Nephron (organoid): ENCODE measurements around the gene PGBD5.

Experiments
- H3K27ac Mint-ChIP-seq, 3 experiments: 2 replicates each; pipeline ENCODE4 v1.8.0; 2020; ENCODE audit warnings: mixed read lengths in 3 of 3, mild to moderate bottlenecking in 2 of 3, moderate library complexity in 1 of 3
- H3K27me3 Mint-ChIP-seq: 2 replicates; pipeline ENCODE4 v1.8.0; 2021; ENCODE audit warnings: low read depth, mild to moderate bottlenecking, moderate library complexity, mixed read lengths
- H3K36me3 Mint-ChIP-seq: 2 replicates; pipeline ENCODE4 v1.8.0; 2020; ENCODE audit warnings: low read depth, mixed read lengths
- H3K4me1 Mint-ChIP-seq: 2 replicates; pipeline ENCODE4 v1.8.0; 2020; ENCODE audit warnings: mixed read lengths
- H3K4me3 Mint-ChIP-seq, 3 experiments: 2 replicates each; pipeline ENCODE4 v1.8.0; 2020; ENCODE audit warnings: mild to moderate bottlenecking in 3 of 3, mixed read lengths in 3 of 3, moderate library complexity in 2 of 3
- H3K9me3 Mint-ChIP-seq: 2 replicates; pipeline ENCODE4 v1.8.0; 2020; ENCODE audit warnings: mixed read lengths
- TF ChIP-seq, protein P1 (sequence below), 3 experiments: fragments of 200-600 bp; sonication (generic); IDR thresholded peaks; one replicate each; pipeline ENCODE4 v1.5.0; 2021; ENCODE audit warnings: antibody characterized with exemption in 3 of 3; ENCODE audit not compliant: unreplicated experiment in 3 of 3

The PGBD5 gene

GRCh38 chr1:230332061-230332460 is 94.1 kb downstream of the PGBD5 start:
- Mint-ChIP-seq H3K27ac (peak overlapping the region; percentile 70 to 88 (median 86)), H3K27me3 (no peaks in the 10 kb centered on the region), H3K9me3 (no peaks in the 10 kb centered on the region), H3K4me3 (peak overlapping the region; percentile 78 to 88 (median 85)), H3K36me3 (peaks cover 3% of the 10 kb centered on the region), H3K4me1 (peaks cover 52% of the 10 kb centered on the region)
- TF ChIP-seq, protein P1, sequence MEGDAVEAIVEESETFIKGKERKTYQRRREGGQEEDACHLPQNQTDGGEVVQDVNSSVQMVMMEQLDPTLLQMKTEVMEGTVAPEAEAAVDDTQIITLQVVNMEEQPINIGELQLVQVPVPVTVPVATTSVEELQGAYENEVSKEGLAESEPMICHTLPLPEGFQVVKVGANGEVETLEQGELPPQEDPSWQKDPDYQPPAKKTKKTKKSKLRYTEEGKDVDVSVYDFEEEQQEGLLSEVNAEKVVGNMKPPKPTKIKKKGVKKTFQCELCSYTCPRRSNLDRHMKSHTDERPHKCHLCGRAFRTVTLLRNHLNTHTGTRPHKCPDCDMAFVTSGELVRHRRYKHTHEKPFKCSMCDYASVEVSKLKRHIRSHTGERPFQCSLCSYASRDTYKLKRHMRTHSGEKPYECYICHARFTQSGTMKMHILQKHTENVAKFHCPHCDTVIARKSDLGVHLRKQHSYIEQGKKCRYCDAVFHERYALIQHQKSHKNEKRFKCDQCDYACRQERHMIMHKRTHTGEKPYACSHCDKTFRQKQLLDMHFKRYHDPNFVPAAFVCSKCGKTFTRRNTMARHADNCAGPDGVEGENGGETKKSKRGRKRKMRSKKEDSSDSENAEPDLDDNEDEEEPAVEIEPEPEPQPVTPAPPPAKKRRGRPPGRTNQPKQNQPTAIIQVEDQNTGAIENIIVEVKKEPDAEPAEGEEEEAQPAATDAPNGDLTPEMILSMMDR (IDR thresholded peaks at IDR 0.05; ENCODE audit: unreplicated experiment in 3 of 3) = no peak

DNA sequence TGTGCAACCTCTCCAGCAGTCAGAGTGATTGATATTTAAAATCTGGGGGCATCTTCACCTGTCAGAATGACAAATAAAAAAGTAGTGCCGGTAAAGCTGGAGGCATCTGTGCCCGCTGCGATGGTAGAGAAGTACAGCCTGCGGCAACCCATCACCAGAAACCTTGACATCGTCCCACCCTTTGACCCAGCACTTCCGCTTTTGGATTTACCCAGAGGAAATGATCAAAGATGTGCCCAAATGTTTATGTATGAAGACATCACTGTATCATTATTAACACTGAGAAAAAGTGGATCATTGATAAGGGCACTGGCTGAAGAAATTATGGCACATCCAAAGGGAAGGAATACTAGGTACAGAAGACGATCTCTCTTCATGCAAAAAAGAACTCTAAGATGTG is 96.0 kb downstream of the PGBD5 start:
- H3K27ac Mint-ChIP-seq = no peak overlapping the region
- H3K4me1 Mint-ChIP-seq = peaks cover 35% of the 10 kb centered on the region
- H3K4me3 Mint-ChIP-seq = no peak overlapping the region
- no peaks in the 10 kb centered on the region for H3K27me3 Mint-ChIP-seq
- TF ChIP-seq, protein P1 (IDR thresholded peaks at IDR 0.05; ENCODE audit: unreplicated experiment in 3 of 3) = no peak
- peaks cover 3% of the 10 kb centered on the region for H3K36me3 Mint-ChIP-seq
- no peaks in the 10 kb centered on the region for H3K9me3 Mint-ChIP-seq

DNA sequence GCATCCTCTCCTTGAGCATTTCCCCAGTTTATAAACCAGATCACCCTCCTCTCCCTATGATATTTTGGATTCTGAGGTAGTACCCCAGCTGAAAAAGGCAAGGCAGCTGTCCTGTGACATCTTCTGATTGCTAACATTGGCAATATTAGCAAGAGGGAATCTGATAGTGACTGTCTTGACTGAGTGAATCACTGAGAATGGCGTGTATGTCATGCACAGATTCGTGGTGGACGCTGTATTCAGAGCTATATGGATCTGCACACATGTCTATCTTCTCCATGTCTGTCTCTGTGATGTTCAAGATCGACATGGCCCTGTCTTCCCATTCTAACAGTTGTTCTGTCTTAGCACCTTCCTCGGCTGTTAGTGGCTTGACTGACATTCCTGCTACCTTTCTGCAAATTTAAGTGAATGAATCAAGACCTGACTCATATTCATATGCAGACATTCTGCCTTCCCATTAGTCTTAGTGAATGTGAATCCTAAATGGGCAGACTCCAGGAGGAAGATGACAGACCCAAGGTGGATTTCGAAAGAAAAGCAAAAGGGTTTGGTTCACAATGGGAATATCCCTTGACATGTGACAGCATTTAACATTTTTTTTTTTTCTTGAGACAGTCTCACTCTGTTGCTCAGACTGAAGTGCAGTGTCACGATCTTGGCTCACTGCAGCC is 97.7 kb downstream of the PGBD5 start:
- Mint-ChIP-seq H3K27me3 (no peaks in the 10 kb centered on the region), H3K4me1 (peaks cover 27% of the 10 kb centered on the region), H3K9me3 (no peaks in the 10 kb centered on the region), H3K4me3 (no peak overlapping the region), H3K27ac (no peak overlapping the region), H3K36me3 (peaks cover 3% of the 10 kb centered on the region)
- TF ChIP-seq, protein P1 (IDR thresholded peaks at IDR 0.05; ENCODE audit: unreplicated experiment in 3 of 3) = no peak

GRCh38 chr1:230327892-230328284 is 98.2 kb downstream of the PGBD5 start:
- peaks cover 24% of the 10 kb centered on the region for H3K4me1 Mint-ChIP-seq
- H3K36me3 Mint-ChIP-seq = peaks cover 3% of the 10 kb centered on the region
- H3K27ac Mint-ChIP-seq = no peak overlapping the region
- TF ChIP-seq, protein P1 (IDR thresholded peaks at IDR 0.05; ENCODE audit: unreplicated experiment in 3 of 3) = no peak
- no peaks in the 10 kb centered on the region for H3K27me3 Mint-ChIP-seq
- H3K9me3 Mint-ChIP-seq = no peaks in the 10 kb centered on the region
- no peak overlapping the region for H3K4me3 Mint-ChIP-seq

DNA sequence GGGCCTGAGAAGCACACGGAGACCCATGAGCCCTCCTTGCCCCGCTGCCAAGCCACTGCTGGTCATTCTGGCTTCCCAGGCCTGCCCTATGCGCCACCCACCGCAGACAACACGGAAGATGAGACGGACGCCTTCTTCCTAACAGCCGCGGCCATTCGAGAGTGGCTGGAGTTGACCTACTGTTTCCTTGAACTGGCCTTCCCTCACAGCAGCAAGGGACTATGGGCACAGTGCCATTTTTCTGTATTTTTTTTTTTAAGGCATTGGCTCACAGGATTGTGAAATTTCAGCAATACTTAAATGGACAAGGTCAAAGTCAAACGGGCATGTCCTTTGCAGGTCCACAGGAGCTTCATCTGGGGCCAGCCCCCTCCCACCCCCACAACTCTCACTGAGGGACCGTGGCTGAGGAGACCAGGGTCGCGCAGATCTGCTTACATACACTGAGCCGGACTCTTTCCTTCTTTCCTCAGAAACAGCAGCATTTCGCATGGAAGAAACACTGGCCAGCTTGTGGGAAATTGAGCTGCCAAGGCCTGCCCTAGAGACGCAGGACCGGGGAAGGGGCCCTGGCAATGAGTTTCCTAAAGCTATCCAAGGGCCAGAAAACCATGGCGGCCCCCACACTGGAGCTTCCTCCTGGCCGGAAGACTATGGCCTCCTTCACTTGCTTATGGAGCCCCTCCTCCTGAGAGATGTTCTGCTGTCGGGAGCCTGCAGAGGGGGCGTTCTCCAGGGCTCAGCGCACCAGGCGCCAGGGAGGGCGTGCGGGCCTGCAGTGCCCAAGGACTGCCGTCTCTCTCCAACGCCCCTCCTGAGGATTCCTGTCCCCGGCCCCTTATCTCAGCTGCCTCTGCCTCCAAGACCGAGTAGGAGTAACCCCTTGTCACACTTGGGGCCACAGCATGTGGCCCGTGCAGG is 98.9 kb downstream of the PGBD5 start:
- Mint-ChIP-seq H3K9me3 (no peaks in the 10 kb centered on the region), H3K27me3 (no peaks in the 10 kb centered on the region), H3K27ac (no peak overlapping the region), H3K4me1 (peaks cover 23% of the 10 kb centered on the region), H3K36me3 (peaks cover 3% of the 10 kb centered on the region), H3K4me3 (no peak overlapping the region)
- TF ChIP-seq, protein P1 (IDR thresholded peaks at IDR 0.05; ENCODE audit: unreplicated experiment in 3 of 3) = no peak
